PC-3 (cell line): ENCODE data around the gene MCU.

Experiments used
- EZH2 ChIP-seq: fragments of 300-600 bp; sonication (generic); IDR thresholded peaks from one replicate; pipeline ENCODE4 v1.6.1; 2017; ENCODE audit warnings: antibody characterized with exemption, mild to moderate bottlenecking, low read length; ENCODE audit not compliant: unreplicated experiment
- TF ChIP-seq, protein P1 (sequence below): fragments of 300-600 bp; sonication (generic); conservative IDR thresholded peaks from 2 replicates; pipeline ENCODE4 v1.5.1; 2017; ENCODE audit warnings: antibody characterized with exemption, low read depth, mild to moderate bottlenecking, low read length

DNA sequence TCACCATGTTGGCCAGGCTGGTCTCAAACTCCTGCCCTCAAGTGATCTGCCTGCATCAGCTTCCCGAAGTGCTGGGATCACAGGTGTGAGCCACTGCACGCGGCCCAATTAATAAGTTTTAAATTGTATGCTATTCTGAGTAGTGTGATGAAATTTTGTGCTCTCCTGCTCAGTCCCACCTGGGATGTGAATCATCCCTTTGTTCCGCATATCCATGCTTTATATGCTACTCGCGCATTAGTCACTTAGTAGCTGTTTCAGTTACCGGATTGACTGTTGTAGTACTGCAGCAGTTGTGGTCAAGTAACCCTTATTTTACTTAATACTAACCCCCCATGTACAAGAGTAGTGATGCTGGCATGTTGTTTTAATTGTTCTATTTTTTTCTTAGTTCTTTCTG is 154.3 kb downstream of the MCU start:
- TF ChIP-seq, protein P1, sequence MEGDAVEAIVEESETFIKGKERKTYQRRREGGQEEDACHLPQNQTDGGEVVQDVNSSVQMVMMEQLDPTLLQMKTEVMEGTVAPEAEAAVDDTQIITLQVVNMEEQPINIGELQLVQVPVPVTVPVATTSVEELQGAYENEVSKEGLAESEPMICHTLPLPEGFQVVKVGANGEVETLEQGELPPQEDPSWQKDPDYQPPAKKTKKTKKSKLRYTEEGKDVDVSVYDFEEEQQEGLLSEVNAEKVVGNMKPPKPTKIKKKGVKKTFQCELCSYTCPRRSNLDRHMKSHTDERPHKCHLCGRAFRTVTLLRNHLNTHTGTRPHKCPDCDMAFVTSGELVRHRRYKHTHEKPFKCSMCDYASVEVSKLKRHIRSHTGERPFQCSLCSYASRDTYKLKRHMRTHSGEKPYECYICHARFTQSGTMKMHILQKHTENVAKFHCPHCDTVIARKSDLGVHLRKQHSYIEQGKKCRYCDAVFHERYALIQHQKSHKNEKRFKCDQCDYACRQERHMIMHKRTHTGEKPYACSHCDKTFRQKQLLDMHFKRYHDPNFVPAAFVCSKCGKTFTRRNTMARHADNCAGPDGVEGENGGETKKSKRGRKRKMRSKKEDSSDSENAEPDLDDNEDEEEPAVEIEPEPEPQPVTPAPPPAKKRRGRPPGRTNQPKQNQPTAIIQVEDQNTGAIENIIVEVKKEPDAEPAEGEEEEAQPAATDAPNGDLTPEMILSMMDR, result no peak
- no peak for TF ChIP-seq EZH2
